Measurements from ENCODE around the gene RTN4.

Gene RTN4

GRCh38 chr2:55011831-55012671, 38.2 kb downstream of the RTN4 start:
- no peak for DNase-seq
- Histone ChIP-seq H3K27ac (ENCODE audit: low read length) (no peak overlapping the region), H3K36me3 (ENCODE audit: insufficient read depth, low read length) (peaks cover 3% of the 10 kb centered on the region; the same call in 1 of the 2 replicates), H3K4me1 (ENCODE audit: insufficient read depth, low read length) (peaks cover 34% of the 10 kb centered on the region), H3K27me3 (ENCODE audit: insufficient read depth, low read length, poor library complexity) (no peaks in the 10 kb centered on the region), H3K79me2 (ENCODE audit: insufficient read depth, low read length) (peaks cover 100% of the 10 kb centered on the region), H2AFZ (ENCODE audit: low read depth, low read length) (no peak overlapping the region), H3K4me2 (ENCODE audit: insufficient read depth, low read length) (no peak overlapping the region), H3K9ac (ENCODE audit: low read depth, low read length) (no peak overlapping the region), H3K4me3 (ENCODE audit: low read depth in 1 of 2, low read length in 2 of 2) (no peak overlapping the region), H4K20me1 (ENCODE audit: insufficient read depth, low read length) (peaks cover 44% of the 10 kb centered on the region), H3K9me3 (ENCODE audit: insufficient read depth, low read length, severe bottlenecking) (no peaks in the 10 kb centered on the region)
- no peak for TF ChIP-seq CTCF (IDR thresholded peaks at IDR 0.05; ENCODE audit: borderline replicate concordance, extremely low read depth, low read length, poor library complexity, severe bottlenecking)
- TF ChIP-seq EZH2 (IDR thresholded peaks at IDR 0.05; ENCODE audit: borderline replicate concordance, low read depth, low read length, severe bottlenecking): no peak
- ATAC-seq (ENCODE audit: insufficient read depth, low read depth): no peak

- no peak overlapping the region for H2AFZ ChIP-seq (ENCODE audit: low read depth, low read length)
- H4K20me1 ChIP-seq (ENCODE audit: insufficient read depth, low read length): peaks cover 50% of the 10 kb centered on the region
- H3K79me2 ChIP-seq (ENCODE audit: insufficient read depth, low read length): peaks cover 100% of the 10 kb centered on the region
- no peak overlapping the region for H3K4me2 ChIP-seq (ENCODE audit: insufficient read depth, low read length)
- ATAC-seq (ENCODE audit: insufficient read depth, low read depth) (no peak), DNase-seq (no peak)
- no peak overlapping the region for H3K9ac ChIP-seq (ENCODE audit: low read depth, low read length)
- H3K36me3 ChIP-seq (ENCODE audit: insufficient read depth, low read length): peaks cover 3% of the 10 kb centered on the region; the same call in 1 of the 2 replicates
- H3K27me3 ChIP-seq (ENCODE audit: insufficient read depth, low read length, poor library complexity): no peaks in the 10 kb centered on the region
- H3K4me1 ChIP-seq (ENCODE audit: insufficient read depth, low read length): peaks cover 40% of the 10 kb centered on the region
- no peak for TF ChIP-seq EZH2 (IDR thresholded peaks at IDR 0.05; ENCODE audit: borderline replicate concordance, low read depth, low read length, severe bottlenecking)
- TF ChIP-seq CTCF (IDR thresholded peaks at IDR 0.05; ENCODE audit: borderline replicate concordance, extremely low read depth, low read length, poor library complexity, severe bottlenecking): no peak
- H3K27ac ChIP-seq (ENCODE audit: low read length): no peak overlapping the region
- 0 out of 4 replicates have a peak overlapping the region, but pooled peaks of 1 of the 2 experiments have one; percentile 3 for H3K4me3 ChIP-seq (ENCODE audit: low read depth in 1 of 2, low read length in 2 of 2)
- H3K9me3 ChIP-seq (ENCODE audit: insufficient read depth, low read length, severe bottlenecking): no peaks in the 10 kb centered on the region
These were observed 39.3 kb downstream of the RTN4 start for GRCh38 chr2:55010915-55011314.

GRCh38 chr2:55010149-55010591, 40.1 kb downstream of the RTN4 start:
- peak; percentile 42 for DNase-seq
- H3K36me3 ChIP-seq (ENCODE audit: insufficient read depth, low read length): peaks cover 3% of the 10 kb centered on the region; the same call in 1 of the 2 replicates
- H3K9ac ChIP-seq (ENCODE audit: low read depth, low read length): no peak overlapping the region
- H4K20me1 ChIP-seq (ENCODE audit: insufficient read depth, low read length): peaks cover 57% of the 10 kb centered on the region
- no peak overlapping the region for H3K4me3 ChIP-seq (ENCODE audit: low read depth in 1 of 2, low read length in 2 of 2)
- H3K4me1 ChIP-seq (ENCODE audit: insufficient read depth, low read length): peaks cover 40% of the 10 kb centered on the region
- H3K9me3 ChIP-seq (ENCODE audit: insufficient read depth, low read length, severe bottlenecking): no peaks in the 10 kb centered on the region
- H3K79me2 ChIP-seq (ENCODE audit: insufficient read depth, low read length): peaks cover 100% of the 10 kb centered on the region
- peak; percentile 87 for ATAC-seq (ENCODE audit: insufficient read depth, low read depth)
- no peak overlapping the region for H2AFZ ChIP-seq (ENCODE audit: low read depth, low read length)
- H3K4me2 ChIP-seq (ENCODE audit: insufficient read depth, low read length): no peak overlapping the region
- H3K27me3 ChIP-seq (ENCODE audit: insufficient read depth, low read length, poor library complexity): no peaks in the 10 kb centered on the region
- TF ChIP-seq CTCF (IDR thresholded peaks at IDR 0.05; ENCODE audit: borderline replicate concordance, extremely low read depth, low read length, poor library complexity, severe bottlenecking) (peak; percentile 7), EZH2 (IDR thresholded peaks at IDR 0.05; ENCODE audit: borderline replicate concordance, low read depth, low read length, severe bottlenecking) (no peak)
- no peak overlapping the region for H3K27ac ChIP-seq (ENCODE audit: low read length)
